ENCODE data around the gene MXRA8. TPM values are rescaled to one million over a fixed set of nuclear protein-coding genes. Genes with fewer than 3 reads are reported as not detected.

MXRA8 gene
- total and polyA plus RNA-seq, 9 of the 15 experiments (the other 6 are each of a cell fraction or from before 2014, with no cell fraction given) = 0.66 to 11.3 (median 6.3) TPM

GRCh38 chr1:1374929-1375662 is 16.7 kb upstream of the MXRA8 start, which contains the start of gene AURKAIP1 (continued):
- TF ChIP-seq ZBTB40 (IDR thresholded peaks at IDR 0.05) (peak; percentile 100), ZBTB40 (CRISPR knock-in tag; IDR thresholded peaks at IDR 0.05) (no peak), ZNF699 (CRISPR knock-in tag; IDR thresholded peaks at IDR 0.05; ENCODE audit: insufficient replicate concordance) (no peak), ZFP30 (CRISPR knock-in tag; IDR thresholded peaks at IDR 0.05; ENCODE audit: borderline replicate concordance) (no peak), NR2F6 (CRISPR knock-in tag; IDR thresholded peaks at IDR 0.05) (peak; percentile 78; the same call in 1 of the 2 replicates), ZBTB9 (CRISPR knock-in tag; IDR thresholded peaks at IDR 0.05) (no peak; the same call in none of the 2 replicates), MTF1 (CRISPR knock-in tag; IDR thresholded peaks at IDR 0.05; ENCODE audit: borderline replicate concordance) (no peak), NRF1 (conservative IDR thresholded peaks at IDR 0.05 in 1 of 2, IDR thresholded peaks at IDR 0.05 in 1 of 2) (peak; percentile 47 to 66; a peak in 3 of 4 replicates), ZBTB34 (CRISPR knock-in tag; IDR thresholded peaks at IDR 0.05) (no peak), ELF4 (CRISPR knock-in tag; IDR thresholded peaks at IDR 0.05) (peak; percentile 80; the same call in 1 of the 2 replicates), ZC3H4 (CRISPR knock-in tag; IDR thresholded peaks at IDR 0.05; ENCODE audit: borderline replicate concordance) (no peak), L3MBTL2 (IDR thresholded peaks at IDR 0.05) (peak; percentile 86)
